Measurements from ENCODE around the gene IBA57.
A peak's percentile ranks its signal among the peaks of the same experiment; 100 is the strongest.

IBA57 gene

GRCh38 chr1:228165372-228166169 is at the start of gene IBA57:
IBA57 (plus strand) TSS chr1:228165804; CDS start chr1:228165817, 13 bp downstream.
- peak; percentile 100 for DNase-seq

- DNase-seq, result no peak
These were observed 48.3 kb upstream of the IBA57 start for GRCh38 chr1:228117335-228117734.

GRCh38 chr1:228118040-228118439 is 47.6 kb upstream of the IBA57 start:
- DNase-seq, result no peak

GRCh38 chr1:228120351-228120750 is 45.3 kb upstream of the IBA57 start:
- DNase-seq, result no peak

- no peak for DNase-seq
These were observed 44.6 kb upstream of the IBA57 start for GRCh38 chr1:228120857-228121489.

GRCh38 chr1:228122921-228123441 is 42.6 kb upstream of the IBA57 start:
- no peak for DNase-seq

- DNase-seq, result no peak
These were observed 42.1 kb upstream of the IBA57 start for GRCh38 chr1:228123505-228123904.

GRCh38 chr1:228125185-228125584 is 40.4 kb upstream of the IBA57 start:
- DNase-seq, result no peak

GRCh38 chr1:228131766-228132165 is 33.8 kb upstream of the IBA57 start:
- DNase-seq, result no peak

- DNase-seq, result no peak
These were observed 31.0 kb upstream of the IBA57 start for GRCh38 chr1:228134591-228134990.

- DNase-seq, result no peak
These were observed 28.7 kb upstream of the IBA57 start for GRCh38 chr1:228136901-228137300.

- DNase-seq, result no peak
These were observed 26.1 kb upstream of the IBA57 start for GRCh38 chr1:228139406-228139930.

GRCh38 chr1:228139931-228140723 is 25.5 kb upstream of the IBA57 start, which contains the start of gene GUK1:
GUK1 (plus strand) TSS chr1:228140279; CDS start chr1:228140303, 24 bp downstream.
- peak; percentile 100 for DNase-seq

GRCh38 chr1:228140724-228141225 is 24.8 kb upstream of the IBA57 start:
- DNase-seq, result no peak

GRCh38 chr1:228141226-228142044 is 24.2 kb upstream of the IBA57 start:
- no peak for DNase-seq

GRCh38 chr1:228142155-228142691 is 23.4 kb upstream of the IBA57 start:
- DNase-seq, result no peak

GRCh38 chr1:228142701-228143136 is 22.9 kb upstream of the IBA57 start:
- DNase-seq, result no peak

GRCh38 chr1:228143480-228144192 is 22.0 kb upstream of the IBA57 start:
- no peak for DNase-seq

GRCh38 chr1:228144193-228144992 is 21.2 kb upstream of the IBA57 start:
- no peak for DNase-seq

GRCh38 chr1:228144993-228145343 is 20.6 kb upstream of the IBA57 start:
- DNase-seq, result no peak
